Measurements from ENCODE around the gene TAF8.

GRCh38 chr6:42013134-42013516, 37.2 kb upstream of the TAF8 start:
- TF ChIP-seq CTCF (conservative IDR thresholded peaks at IDR 0.05; ENCODE audit: low read length) (no peak), EZH2phosphoT487 (IDR thresholded peaks at IDR 0.05; ENCODE audit: borderline replicate concordance) (no peak)
